ENCODE results near the gene SLC35B2. TPM values are rescaled to one million over a fixed set of nuclear protein-coding genes. Genes with fewer than 3 reads are reported as not detected.

The SLC35B2 gene
- polyA plus RNA-seq, 1 of the 3 experiments (the other 2 are of a cell fraction) = 125 TPM

DNA sequence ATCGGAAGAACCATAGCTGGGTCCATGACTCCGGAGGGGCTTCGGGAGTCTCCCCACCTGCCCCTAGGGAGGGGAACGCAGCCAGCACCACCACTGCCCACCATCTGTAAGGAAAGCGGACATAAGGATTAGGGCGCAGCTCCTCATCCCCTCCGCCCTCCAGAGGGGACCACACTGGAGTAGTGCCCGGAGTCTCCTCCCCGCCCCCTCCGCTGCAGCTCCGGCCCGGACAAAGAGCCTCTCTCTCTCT is 628 bp downstream of the SLC35B2 start:
- WGBS (ENCODE audit: low lambda C conversion rate) = 7% methylated on average over 6 of the region's 12 CpGs
- DNase-seq = no peak
- Histone ChIP-seq H3K9me3 (no peaks in the 10 kb centered on the region), H4K20me1 (ENCODE audit: insufficient read depth) (peaks cover 50% of the 10 kb centered on the region), H3K79me2 (ENCODE audit: insufficient read depth) (peaks cover 48% of the 10 kb centered on the region), H3K4me2 (peak overlapping the region; percentile 94), H3K27me3 (ENCODE audit: insufficient read depth) (no peaks in the 10 kb centered on the region), H3K9me2 (no peaks in the 10 kb centered on the region), H3K4me3 (ENCODE audit: low read depth in 2 of 2, low read length in 1 of 2) (peak overlapping the region; percentile 94 to 96), H2AFZ (ENCODE audit: low read depth) (no peak overlapping the region), H3K36me3 (replicated peaks in 1 of 2; ENCODE audit: control insufficient read depth in 1 of 2, insufficient read depth in 2 of 2, low read length in 1 of 2) (peaks cover 30 to 48% of the 10 kb centered on the region in 2 experiments), H3K4me1 (ENCODE audit: control insufficient read depth in 1 of 2, insufficient read depth in 2 of 2, low read depth in 1 of 2, low read length in 1 of 2) (peaks cover 0 to 37% of the 10 kb centered on the region in 2 experiments; a peak in 1 of 4 replicates), H3K9ac (peak overlapping the region; percentile 95), H3K27ac (ENCODE audit: low read depth in 2 of 2, low read length in 1 of 2) (peak overlapping the region; percentile 73 to 91), H3F3A (replicated peaks; ENCODE audit: insufficient read depth) (peaks cover 48% of the 10 kb centered on the region)
- ChIA-PET POLR2A (interaction anchor here (0.8 to 3.8 kb wide), 13 partner anchors 10 to 488 kb away, joined by 3 to 98 read pairs (median 5); partner anchors contain the start of genes AARS2, CDC5L, HSP90AB1 and SLC29A1), CTCF (interaction anchor here (0.6 to 7.1 kb wide), 31 partner anchors 10 to 198 kb away, joined by 3 to 90 read pairs (median 4); partner anchors contain the start of genes AARS2, HSP90AB1, NFKBIE and SPATS1)
- TF ChIP-seq REST (IDR thresholded peaks at IDR 0.05; ENCODE audit: low read depth, low read length) = no peak
- TF ChIP-seq TEAD4 (IDR thresholded peaks at IDR 0.05; ENCODE audit: borderline replicate concordance, insufficient read depth) = no peak
- TF ChIP-seq SMC3 (IDR thresholded peaks at IDR 0.05; ENCODE audit: low read depth, low read length) = no peak
- TF ChIP-seq NRF1 (IDR thresholded peaks at IDR 0.05; ENCODE audit: low read depth, low read length) = no peak
- TF ChIP-seq RFX5 (IDR thresholded peaks at IDR 0.05; ENCODE audit: low read length) = no peak
- no peak for TF ChIP-seq ZBTB33 (IDR thresholded peaks at IDR 0.05; ENCODE audit: borderline replicate concordance, low read depth)
- no peak for TF ChIP-seq GATA2 (CRISPR knock-in tag; IDR thresholded peaks at IDR 0.05)
- no peak for TF ChIP-seq PBX3 (IDR thresholded peaks at IDR 0.05)
- peak; percentile 9; the same call in 1 of the 2 replicates for TF ChIP-seq TAF1 (IDR thresholded peaks at IDR 0.05; ENCODE audit: borderline replicate concordance, low read depth, low read length)
